PC-9 (cell line): ENCODE measurements around the gene PRKG2.

Source experiments
- CTCF ChIP-seq: fragments of 200-600 bp; sonication (generic); conservative IDR thresholded peaks from 2 replicates; pipeline ENCODE4 v1.6.1; 2017; ENCODE audit warnings: mixed run types, antibody characterized with exemption, mild to moderate bottlenecking, moderate library complexity
- EZH2 ChIP-seq: fragments of 200-600 bp; sonication (generic); IDR thresholded peaks from 2 replicates; pipeline ENCODE4 v1.8.0; 2017; ENCODE audit warnings: antibody characterized with exemption, low read depth

GRCh38 chr4:81257816-81258215, 42.8 kb upstream of the PRKG2 start:
- TF ChIP-seq CTCF (no peak), EZH2 (no peak)
